HG03159 (cell line): ENCODE measurements around the gene WNT2B.

Experiments used
- ATAC-seq: cut with Tn5 transposase; IDR thresholded peaks from one replicate; pipeline ENCODE4 v1.9.1; 2021; ENCODE audit warnings: mild to moderate bottlenecking, moderate library complexity; ENCODE audit not compliant: unreplicated experiment

The WNT2B gene

GRCh38 chr1:112524986-112525385 is 16.2 kb downstream of the WNT2B start:
- ATAC-seq: no peak

- no peak for ATAC-seq
Observed at GRCh38 chr1:112527266-112528010, 18.7 kb downstream of the WNT2B start.

GRCh38 chr1:112528076-112528475 is 19.3 kb downstream of the WNT2B start:
- ATAC-seq: no peak

GRCh38 chr1:112529301-112529700 is 20.5 kb downstream of the WNT2B start:
- ATAC-seq: no peak

GRCh38 chr1:112530832-112531231 is 22.1 kb downstream of the WNT2B start:
- ATAC-seq: no peak

GRCh38 chr1:112532064-112532463 is 23.3 kb downstream of the WNT2B start:
- ATAC-seq: no peak

- no peak for ATAC-seq
Observed at GRCh38 chr1:112533029-112533428, 24.3 kb downstream of the WNT2B start.

GRCh38 chr1:112536561-112536960 is 27.8 kb downstream of the WNT2B start:
- ATAC-seq: no peak

GRCh38 chr1:112537456-112537855 is 28.7 kb downstream of the WNT2B start:
- no peak for ATAC-seq

- no peak for ATAC-seq
Observed at GRCh38 chr1:112538883-112539282, 30.1 kb downstream of the WNT2B start.

GRCh38 chr1:112540226-112540794 is 31.5 kb downstream of the WNT2B start:
- no peak for ATAC-seq

GRCh38 chr1:112541299-112541698 is 32.5 kb downstream of the WNT2B start:
- ATAC-seq: no peak

- ATAC-seq: no peak
Observed at GRCh38 chr1:112542206-112542973, 33.6 kb downstream of the WNT2B start.

GRCh38 chr1:112544011-112544688 is 35.4 kb downstream of the WNT2B start:
- no peak for ATAC-seq

- no peak for ATAC-seq
Observed at GRCh38 chr1:112544751-112545150, 36.0 kb downstream of the WNT2B start.

GRCh38 chr1:112546076-112546475 is 37.3 kb downstream of the WNT2B start:
- no peak for ATAC-seq

GRCh38 chr1:112548547-112548946 is 39.8 kb downstream of the WNT2B start:
- no peak for ATAC-seq

GRCh38 chr1:112549590-112549989 is 40.8 kb downstream of the WNT2B start:
- ATAC-seq: no peak

- ATAC-seq: no peak
Observed at GRCh38 chr1:112554411-112554810, 45.6 kb downstream of the WNT2B start.

- ATAC-seq: no peak
Observed at GRCh38 chr1:112557385-112557784, 48.6 kb downstream of the WNT2B start.

- ATAC-seq: no peak
Observed at GRCh38 chr1:112558634-112559033, 49.9 kb downstream of the WNT2B start.
